WERI-Rb-1 (cell line): ENCODE measurements around the gene SNAPIN.
A peak's percentile ranks its signal among the peaks of the same experiment; 100 is the strongest.

Experiments
- DNase-seq: peaks from one replicate; pipeline ENCODE4 v3.0.0-alpha.2; 2020
- H3K27ac ChIP-seq: fragments of 250-450 bp; sonication (Bioruptor Pico); 2 replicates; pipeline ENCODE4 v1.5.1; 2020; ENCODE audit warnings: mild to moderate bottlenecking, moderate library complexity
- H3K27me3 ChIP-seq: fragments of 250-450 bp; sonication (Bioruptor Pico); 2 replicates; pipeline ENCODE4 v1.5.1; 2021; ENCODE audit warnings: mild to moderate bottlenecking, low read depth, moderate library complexity; ENCODE audit not compliant: insufficient read depth, severe bottlenecking
- H3K36me3 ChIP-seq: fragments of 250-450 bp; sonication (Bioruptor Pico); 2 replicates; pipeline ENCODE4 v1.5.1; 2020; ENCODE audit warnings: mild to moderate bottlenecking, moderate library complexity
- H3K4me3 ChIP-seq: 2 replicates; pipeline ENCODE4 v1.5.1; 2011; ENCODE audit warnings: low read depth, mild to moderate bottlenecking, control low read depth, low read length
- H3K9me3 ChIP-seq: fragments of 250-450 bp; sonication (Bioruptor Pico); 2 replicates; pipeline ENCODE4 v1.5.1; 2021; ENCODE audit warnings: mild to moderate bottlenecking, moderate library complexity; ENCODE audit not compliant: severe bottlenecking
- CTCF ChIP-seq: IDR thresholded peaks from 2 replicates; pipeline ENCODE4 v1.5.1; 2011; ENCODE audit warnings: low read depth, mild to moderate bottlenecking, control low read depth, inconsistent platforms, low read length

SNAPIN gene

GRCh38 chr1:153658400-153659174 is at the start of gene SNAPIN:
TSS of gene SNAPIN (plus strand) at chr1:153658703. CDS start at chr1:153658744, 41 bp downstream.
- Histone ChIP-seq H3K4me3 (peak within 1 kb of the TSS; percentile 67), H3K27me3 (no peaks in the 10 kb centered on the region), H3K9me3 (no peaks in the 10 kb centered on the region), H3K36me3 (peaks cover 44% of the 10 kb centered on the region), H3K27ac (peak within 1 kb of the TSS; percentile 96)
- peak; percentile 100 for DNase-seq
- peak; percentile 39; the same call in 1 of the 2 replicates for TF ChIP-seq CTCF

GRCh38 chr1:153608742-153609584 is 49.5 kb upstream of the SNAPIN start:
- H3K4me3 ChIP-seq: no peak overlapping the region
- TF ChIP-seq CTCF: no peak
- H3K27me3 ChIP-seq: no peaks in the 10 kb centered on the region
- no peaks in the 10 kb centered on the region for H3K36me3 ChIP-seq
- peak; percentile 81 for DNase-seq
- H3K27ac ChIP-seq: no peak overlapping the region
- no peaks in the 10 kb centered on the region for H3K9me3 ChIP-seq

GRCh38 chr1:153609585-153609907 is 49.0 kb upstream of the SNAPIN start:
- Histone ChIP-seq H3K36me3 (no peaks in the 10 kb centered on the region), H3K4me3 (no peak overlapping the region), H3K27ac (no peak overlapping the region), H3K27me3 (no peaks in the 10 kb centered on the region), H3K9me3 (no peaks in the 10 kb centered on the region)
- TF ChIP-seq CTCF: no peak
- DNase-seq: no peak

- Histone ChIP-seq H3K36me3 (no peaks in the 10 kb centered on the region), H3K4me3 (no peak overlapping the region), H3K27ac (no peak overlapping the region), H3K27me3 (no peaks in the 10 kb centered on the region), H3K9me3 (no peaks in the 10 kb centered on the region)
- TF ChIP-seq CTCF: no peak
- DNase-seq: no peak
Observed at GRCh38 chr1:153610334-153610733, 48.2 kb upstream of the SNAPIN start.

- Histone ChIP-seq H3K9me3 (no peaks in the 10 kb centered on the region), H3K36me3 (no peaks in the 10 kb centered on the region), H3K4me3 (no peak overlapping the region), H3K27me3 (no peaks in the 10 kb centered on the region), H3K27ac (no peak overlapping the region)
- DNase-seq: no peak
- TF ChIP-seq CTCF: no peak
Observed at GRCh38 chr1:153610811-153611301, 47.6 kb upstream of the SNAPIN start.
